ENCODE results near the gene CARNS1. TPM values are rescaled to one million over a fixed set of nuclear protein-coding genes. Genes with fewer than 3 reads are reported as not detected.
A peak's percentile ranks its signal among the peaks of the same experiment; 100 is the strongest.

CARNS1 gene
- total and polyA plus RNA-seq, 9 of the 15 experiments (the other 6 are each of a cell fraction or from before 2014, with no cell fraction given), result 0.01 to 0.18 (median 0.06) TPM; not detected in 3

GRCh38 chr11:67371189-67371910 is 44.1 kb upstream of the CARNS1 start (continued):
- TF ChIP-seq THAP7 (CRISPR knock-in tag; IDR thresholded peaks at IDR 0.05) (no peak), ZKSCAN1 (IDR thresholded peaks at IDR 0.05; ENCODE audit: low read depth, low read length) (no peak), GTF2A2 (tag; IDR thresholded peaks at IDR 0.05) (no peak), NBN (IDR thresholded peaks at IDR 0.05; ENCODE audit: low read depth) (no peak), SPI1 (IDR thresholded peaks at IDR 0.05; ENCODE audit: borderline replicate concordance, low read depth, low read length) (no peak), MYBL2 (IDR thresholded peaks at IDR 0.05; ENCODE audit: low read depth) (no peak), MYBL2 (CRISPR knock-in tag; IDR thresholded peaks at IDR 0.05; ENCODE audit: borderline replicate concordance) (no peak), HCFC1 (IDR thresholded peaks at IDR 0.05; ENCODE audit: low read depth, low read length) (no peak), L3MBTL2 (IDR thresholded peaks at IDR 0.05) (no peak), ZNF354B (CRISPR knock-in tag; IDR thresholded peaks at IDR 0.05) (no peak), HDGF (IDR thresholded peaks at IDR 0.05) (peak; percentile 95), BHLHE40 (IDR thresholded peaks at IDR 0.05; ENCODE audit: low read length) (peak; percentile 94), ZNF561 (CRISPR knock-in tag; conservative IDR thresholded peaks at IDR 0.05) (no peak), ETV5 (CRISPR knock-in tag; IDR thresholded peaks at IDR 0.05; ENCODE audit: low read depth) (no peak), RBM39 (optimal IDR thresholded peaks at IDR 0.05; ENCODE audit: low read depth, low read length) (no peak), YY1 (IDR thresholded peaks at IDR 0.05; ENCODE audit: borderline replicate concordance in 1 of 3, control insufficient read depth in 1 of 3, extremely low read depth in 1 of 3, insufficient read depth in 3 of 3, insufficient read length in 1 of 3, insufficient replicate concordance in 2 of 3, low read depth in 1 of 3, low read length in 2 of 3) (no peak), ZNF518B (CRISPR knock-in tag; IDR thresholded peaks at IDR 0.05) (no peak), RUNX1 (IDR thresholded peaks at IDR 0.05; ENCODE audit: low read depth) (no peak), HOMEZ (CRISPR knock-in tag; IDR thresholded peaks at IDR 0.05) (no peak), GMEB1 (CRISPR knock-in tag; IDR thresholded peaks at IDR 0.05) (no peak), ZNF778 (CRISPR knock-in tag; IDR thresholded peaks at IDR 0.05) (no peak), ZNF644 (tag; IDR thresholded peaks at IDR 0.05; ENCODE audit: low read depth) (no peak)

Measured in K562 (cell line).